Liver (tissue), 3 donors: ENCODE data around the gene JUNB.

ENCODE experiments used
- SP1 ChIP-seq: IDR thresholded peaks from 2 replicates; pipeline ENCODE4 v1.6.1; 2018; ENCODE audit warnings: antibody characterized with exemption, mild to moderate bottlenecking
- YY1 ChIP-seq: IDR thresholded peaks from 2 replicates; pipeline ENCODE4 v1.6.1; 2016; ENCODE audit warnings: antibody characterized with exemption, mild to moderate bottlenecking
- TF ChIP-seq, protein P1 (sequence below): fragments of 150-350 bp; IDR thresholded peaks from 2 replicates; pipeline ENCODE4 v1.5.1; 2017; ENCODE audit warnings: improper control_type of control experiment, low read depth, low read length; ENCODE audit not compliant: missing input control
- donor health status: healthy.
- donor health status: healthy.

- TF ChIP-seq, protein P1, sequence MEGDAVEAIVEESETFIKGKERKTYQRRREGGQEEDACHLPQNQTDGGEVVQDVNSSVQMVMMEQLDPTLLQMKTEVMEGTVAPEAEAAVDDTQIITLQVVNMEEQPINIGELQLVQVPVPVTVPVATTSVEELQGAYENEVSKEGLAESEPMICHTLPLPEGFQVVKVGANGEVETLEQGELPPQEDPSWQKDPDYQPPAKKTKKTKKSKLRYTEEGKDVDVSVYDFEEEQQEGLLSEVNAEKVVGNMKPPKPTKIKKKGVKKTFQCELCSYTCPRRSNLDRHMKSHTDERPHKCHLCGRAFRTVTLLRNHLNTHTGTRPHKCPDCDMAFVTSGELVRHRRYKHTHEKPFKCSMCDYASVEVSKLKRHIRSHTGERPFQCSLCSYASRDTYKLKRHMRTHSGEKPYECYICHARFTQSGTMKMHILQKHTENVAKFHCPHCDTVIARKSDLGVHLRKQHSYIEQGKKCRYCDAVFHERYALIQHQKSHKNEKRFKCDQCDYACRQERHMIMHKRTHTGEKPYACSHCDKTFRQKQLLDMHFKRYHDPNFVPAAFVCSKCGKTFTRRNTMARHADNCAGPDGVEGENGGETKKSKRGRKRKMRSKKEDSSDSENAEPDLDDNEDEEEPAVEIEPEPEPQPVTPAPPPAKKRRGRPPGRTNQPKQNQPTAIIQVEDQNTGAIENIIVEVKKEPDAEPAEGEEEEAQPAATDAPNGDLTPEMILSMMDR = no peak
- TF ChIP-seq YY1 (no peak), SP1 (no peak)
Measured at GRCh38 chr19:12787458-12787857, 3.8 kb upstream of the JUNB start.
